Panc1 (cell line): ENCODE measurements around the gene MAN1A1. TPM values are rescaled to one million over a fixed set of nuclear protein-coding genes. Genes with fewer than 3 reads are reported as not detected.

Experiments
- ATAC-seq: fragments of 200-7000 bp; cut with Tn5 transposase; 2 replicates; pipeline ENCODE4 v1.9.1; 2020; ENCODE audit warnings: mild to moderate bottlenecking, moderate library complexity
- BruUV-seq: library from RNA; stranded (reverse); fragments of 400-500 nt; replicated peaks from 2 replicates; lab custom pipeline; 2021; lab: Mats Ljungman, UMichigan
- CTCF ChIA-PET: fragments of 300-600 bp; sonication (Branson Sonifier 250); formaldehyde crosslinking; loops from one replicate; lab custom pipeline; 2022; ENCODE audit warnings: antibody characterized with exemption; lab: Charles Lee
- POLR2A ChIA-PET: fragments of 300-600 bp; sonication (Branson Sonifier 250); formaldehyde crosslinking; loops from one replicate; lab custom pipeline; 2022; ENCODE audit warnings: antibody characterized with exemption; lab: Charles Lee
- DNase-seq: peaks from one replicate; pipeline ENCODE4 v3.0.0-alpha.2; 2010; ENCODE audit warnings: low read depth, low spot score
- H3K27ac ChIP-seq: 2 replicates; pipeline ENCODE4 v1.5.1; 2011; ENCODE audit warnings: mild to moderate bottlenecking, low read length, inconsistent platforms
- H3K27me3 ChIP-seq: fragments of 200-500 bp; sonication (Bioruptor generic); 2 replicates; pipeline ENCODE4 v1.6.0; 2014; ENCODE audit warnings: low read length, inconsistent platforms; ENCODE audit not compliant: control insufficient read depth, insufficient read depth
- H3K36me3 ChIP-seq: fragments of 200-500 bp; sonication (Bioruptor generic); 2 replicates; pipeline ENCODE4 v1.5.1; 2014; ENCODE audit warnings: inconsistent platforms, mild to moderate bottlenecking, low read length, moderate library complexity; ENCODE audit not compliant: control insufficient read depth, insufficient read depth
- H3K4me1 ChIP-seq: 2 replicates; pipeline ENCODE4 v1.5.1; 2011; ENCODE audit warnings: inconsistent platforms, mild to moderate bottlenecking, low read length, moderate library complexity; ENCODE audit not compliant: control insufficient read depth, insufficient read depth
- H3K4me3 ChIP-seq, 2 experiments: 2 replicates each; pipeline ENCODE4 v1.5.1; 2011 to 2012; ENCODE audit warnings: low read depth in 2 of 2, low read length in 2 of 2, mild to moderate bottlenecking in 2 of 2, inconsistent platforms in 1 of 2, moderate library complexity in 1 of 2
- H3K9me3 ChIP-seq: fragments of 200-500 bp; sonication (Bioruptor generic); 2 replicates; pipeline ENCODE4 v1.5.1; 2014; ENCODE audit warnings: low read depth, mild to moderate bottlenecking, inconsistent platforms, low read length, moderate library complexity; ENCODE audit not compliant: control insufficient read depth, insufficient read depth
- CTCF ChIP-seq: fragments of 450-650 bp; IDR thresholded peaks from 2 replicates; pipeline ENCODE4 v1.5.1; 2017; ENCODE audit warnings: mild to moderate bottlenecking
- POLR2AphosphoS5 ChIP-seq: IDR thresholded peaks from 2 replicates; pipeline ENCODE4 v1.6.1; 2012; ENCODE audit warnings: mild to moderate bottlenecking, low read depth, low read length, moderate library complexity
- REST ChIP-seq, 2 experiments: IDR thresholded peaks; 2 replicates each; pipeline ENCODE4 v1.6.1; 2011 to 2012; ENCODE audit warnings: low read depth in 2 of 2, control low read depth in 1 of 2, low read length in 1 of 2, mild to moderate bottlenecking in 1 of 2, moderate library complexity in 1 of 2; ENCODE audit not compliant: insufficient read depth in 1 of 2
- SIN3A ChIP-seq: IDR thresholded peaks from 2 replicates; pipeline ENCODE4 v1.6.1; 2012; ENCODE audit warnings: low read depth, mild to moderate bottlenecking, low read length, moderate library complexity, borderline replicate concordance; ENCODE audit not compliant: insufficient read depth
- TCF7L2 ChIP-seq: IDR thresholded peaks from 2 replicates; pipeline ENCODE4 v1.6.1; 2011; ENCODE audit warnings: mild to moderate bottlenecking, low read depth, low read length, inconsistent platforms
- in situ Hi-C: cut with HindIII; loops from 2 replicates; pipeline ENCODE4 v1.10.0; 2016; ENCODE audit warnings: low sequenced_read_pairs, low pct_unique_long_range_greater_than_20kb
- intact Hi-C: fragments of 100-400 bp; cut with micrococcal nuclease; formaldehyde crosslinking; loops from one replicate; pipeline ENCODE4 v1.10.0; 2022; ENCODE audit not compliant: unreplicated experiment
- total RNA-seq: library from RNA; stranded (reverse); gene quantifications from one replicate; pipeline ENCODE4 v1.2.1, GENCODE V29; 2021; ENCODE audit not compliant: unreplicated experiment

MAN1A1 gene
- total RNA-seq, 1 experiment from 2014 or later: 3.2 TPM

DNA sequence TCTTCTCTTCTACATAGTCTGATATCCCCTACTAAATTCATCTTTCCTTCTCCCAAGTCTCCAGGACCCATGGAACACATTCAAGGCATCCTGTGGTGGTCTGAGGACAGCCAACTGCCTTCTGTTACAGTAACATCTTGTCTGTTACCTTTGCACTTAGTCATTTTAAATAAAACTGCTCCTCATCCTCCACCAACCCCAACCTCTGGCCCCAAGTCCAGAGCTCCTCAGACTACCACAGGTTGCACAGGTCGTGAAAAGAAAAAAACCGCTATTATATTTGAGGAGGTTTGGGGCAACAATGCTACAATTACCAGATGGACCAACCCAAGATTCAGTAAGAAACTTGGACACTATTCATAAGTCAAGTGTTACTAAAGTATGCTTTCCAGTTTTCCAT lies 49.9 kb downstream of the MAN1A1 start:
- no peaks in the 10 kb centered on the region for H3K4me1 ChIP-seq
- no peak for DNase-seq
- H3K9me3 ChIP-seq: no peaks in the 10 kb centered on the region
- no peaks in the 10 kb centered on the region for H3K36me3 ChIP-seq
- no peak overlapping the region for H3K4me3 ChIP-seq
- intact Hi-C loops (no loop called here), in situ Hi-C loops (no loop called here)
- no peak overlapping the region for H3K27ac ChIP-seq
- CTCF ChIA-PET: interaction anchor here (0.6 kb wide), 1 partner anchor 273 kb away, joined by 5 read pairs; no protein-coding TSS in a partner anchor
- ATAC-seq: no peak
- TF ChIP-seq REST (IDR thresholded peaks at IDR 0.05; ENCODE audit: insufficient read depth in 1 of 2, low read depth in 2 of 2, low read length in 1 of 2) (no peak), CTCF (no peak), TCF7L2 (no peak), SIN3A (no peak), POLR2AphosphoS5 (no peak)
- H3K27me3 ChIP-seq: no peaks in the 10 kb centered on the region
- POLR2A ChIA-PET: no interaction called here
- BruUV-seq: no TSS peak

DNA sequence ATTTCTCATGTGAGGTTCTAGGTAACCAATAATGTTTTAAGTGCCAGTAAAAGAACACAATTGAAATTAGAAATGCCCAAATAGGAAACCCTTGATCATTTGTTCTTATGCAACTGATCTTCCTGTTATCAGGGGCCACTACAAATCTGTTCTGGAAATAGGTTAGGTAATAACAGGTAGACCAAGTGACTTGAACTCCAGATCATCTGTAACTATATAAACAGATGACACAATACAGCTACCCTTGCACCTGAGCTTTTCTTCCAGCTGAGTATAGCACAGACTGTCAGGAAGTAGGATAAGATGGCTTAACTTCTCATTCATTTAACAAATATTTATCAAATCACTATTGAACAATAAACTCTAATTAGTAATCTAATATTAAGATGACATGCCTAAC lies 52.5 kb downstream of the MAN1A1 start:
- Histone ChIP-seq H3K4me1 (no peaks in the 10 kb centered on the region), H3K27me3 (no peaks in the 10 kb centered on the region), H3K27ac (no peak overlapping the region), H3K4me3 (no peak overlapping the region), H3K36me3 (no peaks in the 10 kb centered on the region), H3K9me3 (no peaks in the 10 kb centered on the region)
- CTCF ChIA-PET: no interaction called here
- no peak for DNase-seq
- intact Hi-C loops (no loop called here), in situ Hi-C loops (no loop called here)
- BruUV-seq: no TSS peak
- TF ChIP-seq REST (IDR thresholded peaks at IDR 0.05; ENCODE audit: insufficient read depth in 1 of 2, low read depth in 2 of 2, low read length in 1 of 2): no peak
- no peak for ATAC-seq
- POLR2A ChIA-PET: interaction anchor here (0.5 kb wide), 1 partner anchor 141 kb away, joined by 11 read pairs; no protein-coding TSS in a partner anchor
